Heart right ventricle (tissue), 16 donors: ENCODE measurements around the gene CYP2J2. TPM values are rescaled to one million over a fixed set of nuclear protein-coding genes. Genes with fewer than 3 reads are reported as not detected.

Source experiments
- ATAC-seq, 8 donors: fragments of 200-7000 bp; cut with Tn5 transposase; one replicate each; pipeline ENCODE4 v1.9.1; 2020; ENCODE audit warnings: mild to moderate bottlenecking in 8 of 8, moderate library complexity in 8 of 8, moderate number of reproducible peaks in 1 of 8
- DNase-seq, 2 donors: peaks; one replicate each; pipeline ENCODE4 v3.0.0-alpha.2; 2020
- H3K27ac ChIP-seq, 10 donors: fragments of 200-600 bp; sonication (generic) in 2 of 10; one replicate each; pipeline versions ENCODE4 v1.5.0 to v1.8.0; 2020 to 2022; ENCODE audit warnings: mild to moderate bottlenecking in 3 of 10
- H3K27me3 ChIP-seq, 7 donors: fragments of 200-600 bp; one replicate each; pipeline ENCODE4 v1.8.0; 2021 to 2022; ENCODE audit warnings: mild to moderate bottlenecking in 2 of 7
- H3K36me3 ChIP-seq, 9 donors: fragments of 200-600 bp; sonication (generic) in 1 of 9; one replicate each; pipeline versions ENCODE4 v1.5.0 to v1.8.0; 2020 to 2022; ENCODE audit warnings: mild to moderate bottlenecking in 2 of 9
- H3K4me1 ChIP-seq, 9 donors: fragments of 200-600 bp; sonication (generic) in 1 of 9; one replicate each; pipeline versions ENCODE4 v1.5.0 to v1.8.0; 2020 to 2022; ENCODE audit warnings: mild to moderate bottlenecking in 4 of 9
- H3K4me3 ChIP-seq, 10 donors: fragments of 200-600 bp; sonication (generic) in 2 of 10; one replicate each; pipeline versions ENCODE4 v1.5.0 to v1.8.0; 2020 to 2022; ENCODE audit warnings: mild to moderate bottlenecking in 7 of 10, moderate library complexity in 2 of 10
- H3K9me3 ChIP-seq, 11 donors: fragments of 200-600 bp in 10 of 11; sonication (generic) in 2 of 11; one replicate each; pipeline versions ENCODE4 v1.5.0 to v1.8.0; 2013 to 2022; ENCODE audit warnings: mild to moderate bottlenecking in 2 of 11, control low read depth in 1 of 11, moderate library complexity in 1 of 11
- CTCF ChIP-seq, 9 donors: fragments of 200-600 bp; sonication (generic) in 2 of 9; IDR thresholded peaks; one replicate each; pipeline versions ENCODE4 v1.5.0 to v1.8.0; 2021 to 2022; ENCODE audit warnings: antibody characterized with exemption in 9 of 9, mild to moderate bottlenecking in 5 of 9, moderate library complexity in 1 of 9
- WGBS, 2 donors: extraction: QIAGEN DNeasy Blood & Tissue Kit; methylation state at CpG; one replicate each; pipeline ENCODE4 v1.1.7; 2013; ENCODE audit warnings: inconsistent platforms in 1 of 2; 5-methylcytosine and 5-hydroxymethylcytosine counted together
- intact Hi-C, 10 donors: fragments of 100-400 bp; cut with DNase I; formaldehyde crosslinking; loops; one replicate each; pipeline versions ENCODE4 v1.11.1 to v1.14.2; 2022
- polyA plus RNA-seq, 2 donors: library from polyadenylated mRNA; stranded (reverse); fragments of 200-250 nt; gene quantifications; one replicate each; pipeline ENCODE4 v1.2.3, GENCODE V29; 2013
- total RNA-seq, 10 donors: library from RNA; stranded (reverse); fragmentation: NEBNext Ultra II Directional in 3 of 10; extraction: Animal tissue kit (Norgen Biotek cat#: 25700) in 3 of 10; gene quantifications; one replicate each; pipeline versions ENCODE4 v1.2.1 to v1.2.4, GENCODE V29; 2021 to 2023
- donor health status: Arrhythmogenic right ventricular cardiomyopathy.
- donor health status: ischemic (EF 13 %, LVEDD 7.1; RV severe dilation, severe dysfunction).
- donor health status: healthy with polysubstance abuse.
- donor health status: DM: no; HTN: yes; CAD: no.
- donor health status: DM: no; HTN: no; CAD: no.
- donor health status: ischemic (EF 25% LVEDD 6.9; RV normal size, moderate dysfunction).
- donor health status: ischemic (EF 25% LVEDD 5.7; RV mildly dilated, moderate dysfunction).
- donor health status: healthy.
- donor health status: DM: yes; HTN: yes; CAD: no.
- donor health status: Ischemic cardiomyopathy.
- donor health status: ischemic (EF 35%, LVEDD 5.7; RV mildly dilated, moderate dysfunction).
- donor health status: nonischemic (EF 11% LVEDD 7.7; RV severe dilation, severe dysfunction).
- donor health status: DM: yes; HTN: yes; CAD: no.
- donor health status: PGD.
- donor health status: ischemic (EF 29% LVEDD 5.4; RV normal size, mild dysfunction).
- donor health status: nonischemic (EF 23%, LVEDD 6.1; RV moderate dilation, normal function).

Gene CYP2J2
- total and polyA plus RNA-seq, 12 donors = 24.0 to 212 (median 130) TPM

- H3K36me3 ChIP-seq = peaks cover 0 to 82% (median 0%) of the 10 kb centered on the region in 9 donors
- DNase-seq (no peak), ATAC-seq (no peak)
- WGBS, 2 donors = 97 to 99% methylated on average over 2 of the region's 2 CpGs
- peak overlapping the region in 1 of 10 donors; percentile 43 for H3K27ac ChIP-seq
- H3K4me3 ChIP-seq = no peak overlapping the region
- H3K9me3 ChIP-seq = no peaks in the 10 kb centered on the region
- peaks cover 0 to 68% (median 4%) of the 10 kb centered on the region in 9 donors for H3K4me1 ChIP-seq
- H3K27me3 ChIP-seq = no peaks in the 10 kb centered on the region
- intact Hi-C loops = no loop called here
- TF ChIP-seq CTCF (IDR thresholded peaks at IDR 0.05) = no peak
These were observed 17.9 kb downstream of the CYP2J2 start for GRCh38 chr1:59908682-59909081.

- Histone ChIP-seq H3K4me3 (no peak overlapping the region), H3K27ac (peak overlapping the region in 4 of 10 donors; percentile 12 to 56 (median 48)), H3K4me1 (peaks cover 0 to 66% (median 4%) of the 10 kb centered on the region in 9 donors), H3K9me3 (no peaks in the 10 kb centered on the region), H3K27me3 (no peaks in the 10 kb centered on the region), H3K36me3 (peaks cover 0 to 86% (median 0%) of the 10 kb centered on the region in 9 donors)
- no peak for DNase-seq
- 77 to 78% methylated on average over 2 of the region's 2 CpGs for WGBS, 2 donors
- intact Hi-C loops = no loop called here
- no peak for ATAC-seq
- TF ChIP-seq CTCF (IDR thresholded peaks at IDR 0.05) = no peak
These were observed 18.5 kb downstream of the CYP2J2 start for GRCh38 chr1:59908084-59908483.

GRCh38 chr1:59906931-59907330 lies 19.6 kb downstream of the CYP2J2 start:
- Histone ChIP-seq H3K4me3 (no peak overlapping the region), H3K27me3 (no peaks in the 10 kb centered on the region), H3K27ac (peak overlapping the region in 5 of 10 donors; percentile 12 to 56 (median 48)), H3K36me3 (peaks cover 0 to 75% (median 0%) of the 10 kb centered on the region in 9 donors), H3K9me3 (no peaks in the 10 kb centered on the region), H3K4me1 (peaks cover 0 to 68% (median 4%) of the 10 kb centered on the region in 9 donors)
- DNase-seq (no peak), ATAC-seq (no peak)
- no peak for TF ChIP-seq CTCF (IDR thresholded peaks at IDR 0.05)
- intact Hi-C loops = no loop called here
- WGBS, 2 donors = 23 to 29% methylated on average over 2 of the region's 2 CpGs

GRCh38 chr1:59903141-59903754 lies 23.3 kb downstream of the CYP2J2 start:
- Histone ChIP-seq H3K27me3 (peaks cover 0 to 2% (median 0%) of the 10 kb centered on the region in 7 donors), H3K36me3 (peaks cover 0 to 67% (median 4%) of the 10 kb centered on the region in 9 donors), H3K4me3 (no peak overlapping the region), H3K4me1 (peaks cover 0 to 58% (median 12%) of the 10 kb centered on the region in 9 donors), H3K9me3 (no peaks in the 10 kb centered on the region), H3K27ac (peak overlapping the region in 3 of 10 donors; percentile 39 to 56 (median 53))
- WGBS, 2 donors = 45 to 47% methylated on average over 9 of the region's 9 CpGs
- intact Hi-C loops = loop anchor here in 1 of 10 donors (5.0 kb wide), 1 partner anchor 44 kb away; no protein-coding TSS in a partner anchor
- ATAC-seq (peak in 3 of 8 donors; percentile 41), DNase-seq (no peak)
- TF ChIP-seq CTCF (IDR thresholded peaks at IDR 0.05) = peak in 6 of 9 donors; percentile 16 to 43 (median 34)
